Stimulated activated CD8-positive, alpha-beta memory T cell treated with anti-CD3 and anti-CD28 coated beads, Interleukin-12 subunit alpha, Interleukin-12 subunit beta, amount 100 ng/mL, for 4 hours (primary cell): Measurements from ENCODE around the gene OR6S1.

Experiments
- DNase-seq: peaks from one replicate; pipeline ENCODE4 v3.0.0-alpha.2; 2020; ENCODE audit warnings: low read depth

Gene OR6S1, protein sequence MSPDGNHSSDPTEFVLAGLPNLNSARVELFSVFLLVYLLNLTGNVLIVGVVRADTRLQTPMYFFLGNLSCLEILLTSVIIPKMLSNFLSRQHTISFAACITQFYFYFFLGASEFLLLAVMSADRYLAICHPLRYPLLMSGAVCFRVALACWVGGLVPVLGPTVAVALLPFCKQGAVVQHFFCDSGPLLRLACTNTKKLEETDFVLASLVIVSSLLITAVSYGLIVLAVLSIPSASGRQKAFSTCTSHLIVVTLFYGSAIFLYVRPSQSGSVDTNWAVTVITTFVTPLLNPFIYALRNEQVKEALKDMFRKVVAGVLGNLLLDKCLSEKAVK

GRCh38 chr14:20641591-20641990 is at the start of gene OR6S1:
OR6S1 (minus strand) TSS chr14:20641691; CDS start chr14:20641691, 0 bp downstream.
- no peak for DNase-seq

GRCh38 chr14:20690848-20691640 is 49.6 kb upstream of the OR6S1 start:
- no peak for DNase-seq

DNA sequence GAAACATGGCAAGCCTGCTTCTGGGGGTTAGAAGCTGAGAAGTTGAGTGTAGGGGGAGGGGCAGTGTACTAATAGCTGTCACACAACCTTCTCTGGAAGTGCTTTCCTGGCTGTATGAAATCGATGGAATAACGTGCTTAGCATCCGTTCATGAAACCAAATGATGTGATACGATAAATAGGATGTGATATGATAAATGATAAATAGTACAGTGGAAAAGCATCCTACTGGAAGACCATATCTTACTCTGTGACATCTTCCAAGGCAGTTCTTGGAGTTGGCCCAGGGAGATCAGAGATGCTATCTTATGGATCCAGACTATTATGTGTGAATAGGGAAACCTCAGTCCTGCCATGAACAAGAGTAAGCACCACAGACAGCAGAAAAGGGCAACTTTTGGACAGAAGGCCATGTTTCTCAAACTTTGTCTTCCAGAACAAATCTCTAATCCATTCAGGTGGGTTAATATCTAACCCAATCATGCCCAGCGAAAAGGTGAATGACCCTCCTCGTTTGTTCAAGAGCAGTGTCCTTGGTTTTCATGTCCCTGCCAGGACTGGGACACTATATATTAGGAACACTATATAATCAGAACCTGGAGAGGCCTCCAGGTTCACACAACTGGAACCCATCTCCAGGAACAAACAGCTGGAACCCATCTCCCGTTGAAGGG is 46.8 kb upstream of the OR6S1 start, which contains the start of gene ANG:
ANG (plus strand) TSS at position 598 of the 673 bp plus-strand sequence. CDS start 4,801 bp downstream, outside the sequence.
- DNase-seq, result no peak

GRCh38 chr14:20687362-20688166 is 46.1 kb upstream of the OR6S1 start:
- DNase-seq, result no peak

DNA sequence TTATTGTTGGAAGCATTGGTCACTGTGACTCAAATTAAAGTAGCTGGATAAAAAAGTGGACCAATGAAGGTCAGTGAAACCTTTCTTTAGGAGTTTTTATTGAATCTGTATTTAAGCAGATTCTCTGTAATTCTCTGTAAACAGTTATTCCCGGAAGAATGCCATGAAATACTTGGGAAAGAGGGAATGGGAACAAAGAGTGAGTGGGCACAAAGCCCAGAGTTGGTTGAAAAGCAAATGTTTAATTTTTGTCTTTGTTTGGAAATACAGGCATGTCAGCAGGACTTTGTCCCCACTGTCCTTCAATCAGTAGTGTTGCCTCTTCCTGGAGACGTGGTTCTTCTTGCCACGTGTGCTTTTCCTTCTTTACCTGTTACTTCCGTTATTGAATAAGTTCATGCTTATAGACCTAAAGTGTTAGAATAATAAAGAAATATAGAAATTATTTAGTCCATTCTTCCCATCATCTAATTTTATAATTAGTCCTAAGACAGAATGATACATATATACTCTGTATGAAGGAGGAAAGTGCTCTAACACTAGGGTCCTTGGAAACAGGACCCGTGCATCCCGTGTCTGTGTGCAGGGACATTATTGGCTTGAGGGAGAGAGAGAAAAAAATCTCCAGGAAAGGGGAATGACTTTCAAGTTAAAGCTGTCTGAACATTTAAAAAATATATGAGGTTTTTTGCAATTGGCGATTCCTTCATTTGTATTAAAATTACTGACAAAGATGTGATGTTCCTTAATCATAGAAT is 45.1 kb upstream of the OR6S1 start:
- DNase-seq, result no peak

GRCh38 chr14:20684662-20685456 is 43.4 kb upstream of the OR6S1 start:
- no peak for DNase-seq

- DNase-seq, result peak; percentile 70
These were observed 42.6 kb upstream of the OR6S1 start, which contains the start of gene RNASE4 for GRCh38 chr14:20683891-20684661. RNASE4 (plus strand) TSS chr14:20684560; CDS start chr14:20699372, 14,812 bp downstream.

GRCh38 chr14:20683125-20683890 is 41.8 kb upstream of the OR6S1 start:
- peak; percentile 52 for DNase-seq

GRCh38 chr14:20682435-20683124 is 41.1 kb upstream of the OR6S1 start:
- DNase-seq, result peak; percentile 63

- no peak for DNase-seq
These were observed 40.6 kb upstream of the OR6S1 start for GRCh38 chr14:20682127-20682434.

GRCh38 chr14:20681348-20682126 is 40.0 kb upstream of the OR6S1 start:
- DNase-seq, result peak; percentile 75

DNA sequence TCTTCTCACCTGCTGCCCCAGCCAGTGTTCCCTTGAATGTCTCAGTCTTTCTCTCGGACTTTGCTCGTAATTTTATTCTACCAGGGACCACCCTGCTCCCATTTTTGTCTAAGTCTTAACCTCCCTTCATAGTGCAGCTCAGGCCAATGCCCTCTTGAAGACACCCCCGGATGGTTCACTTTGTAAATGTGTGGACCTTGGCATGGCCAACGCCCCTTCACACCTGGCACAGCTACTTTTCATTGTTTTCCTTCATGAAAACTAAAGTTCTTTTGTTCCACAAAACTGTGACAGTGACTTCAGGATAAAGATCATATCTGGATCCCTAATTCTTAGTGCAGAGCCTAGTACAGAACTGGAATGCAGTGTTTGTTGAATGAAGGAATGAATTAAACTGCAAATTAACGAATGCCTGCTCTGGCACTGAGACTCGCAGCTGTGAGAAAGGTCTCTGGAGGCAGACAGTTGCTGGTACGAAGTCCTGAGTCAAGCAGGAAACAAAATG is 39.4 kb upstream of the OR6S1 start:
- DNase-seq, result no peak

- DNase-seq, result no peak
These were observed 38.9 kb upstream of the OR6S1 start for GRCh38 chr14:20680363-20680762.

- no peak for DNase-seq
These were observed 38.4 kb upstream of the OR6S1 start for GRCh38 chr14:20679907-20680306.

DNA sequence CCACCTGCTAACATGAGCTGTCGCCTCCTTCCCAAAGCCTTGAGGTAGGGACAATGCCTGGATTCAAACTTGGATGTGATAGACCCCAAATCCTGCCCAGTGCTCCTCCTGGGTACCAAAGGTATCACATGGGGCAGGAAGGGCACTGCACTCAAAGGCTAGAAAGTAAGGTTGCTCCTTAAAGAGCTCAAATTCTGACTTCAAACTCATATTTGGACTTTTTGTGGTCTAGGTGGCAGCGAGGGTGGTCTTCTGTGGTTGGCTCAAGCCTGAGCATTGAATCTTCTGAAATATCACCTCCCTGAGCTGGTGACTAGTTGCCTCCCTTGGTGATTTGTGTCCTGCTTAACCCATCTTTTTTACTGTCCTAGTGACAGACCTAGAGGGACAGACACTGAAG is 34.6 kb upstream of the OR6S1 start:
- no peak for DNase-seq

- no peak for DNase-seq
These were observed 34.2 kb upstream of the OR6S1 start for GRCh38 chr14:20675669-20676068.
